ENCODE data around the gene XKR7. TPM values are rescaled to one million over a fixed set of nuclear protein-coding genes. Genes with fewer than 3 reads are reported as not detected.
A peak's percentile ranks its signal among the peaks of the same experiment; 100 is the strongest.

The XKR7 gene
- polyA plus RNA-seq, 4 donors = 0.21 to 0.37 TPM; not detected in 2

GRCh38 chr20:31975874-31976273 is 7.9 kb downstream of the XKR7 start:
- H3K27ac ChIP-seq (ENCODE audit: low read depth in 1 of 3, low read length in 2 of 3) = no peak overlapping the region

GRCh38 chr20:31977080-31977479 is 9.1 kb downstream of the XKR7 start:
- no peaks in the 10 kb centered on the region for H3K36me3 ChIP-seq (ENCODE audit: control insufficient read depth in 3 of 3, insufficient read depth in 2 of 3, low read depth in 1 of 3, low read length in 3 of 3)
- no peaks in the 10 kb centered on the region for H3K4me1 ChIP-seq (ENCODE audit: control insufficient read depth in 3 of 3, insufficient read depth in 2 of 3, low read depth in 1 of 3, low read length in 2 of 3)
- FAIRE-seq = no peak
- no peaks in the 10 kb centered on the region for H3K9me3 ChIP-seq (ENCODE audit: control insufficient read depth in 2 of 2, insufficient read depth in 1 of 2, low read depth in 1 of 2, low read length in 1 of 2)
- DNase-seq = no peak
- 71 to 87% (median 78%) methylated on average over 4 of the region's 4 CpGs for WGBS, 3 donors
- H3K27ac ChIP-seq (ENCODE audit: low read depth in 1 of 3, low read length in 2 of 3) = no peak overlapping the region
- no peak overlapping the region for H3K4me3 ChIP-seq (ENCODE audit: low read depth in 1 of 3, low read length in 3 of 3)
- H3K27me3 ChIP-seq (ENCODE audit: control insufficient read depth in 3 of 3, insufficient read depth in 3 of 3, low read length in 3 of 3) = peaks cover 0 to 13% (median 3%) of the 10 kb centered on the region in 3 donors

More at GRCh38 chr20:31975874-31976273, 7.9 kb downstream of the XKR7 start:
- H3K27me3 ChIP-seq (ENCODE audit: control insufficient read depth in 3 of 3, insufficient read depth in 3 of 3, low read length in 3 of 3) = peaks cover 0 to 13% (median 3%) of the 10 kb centered on the region in 3 donors
- no peak for DNase-seq
- no peaks in the 10 kb centered on the region for H3K4me1 ChIP-seq (ENCODE audit: control insufficient read depth in 3 of 3, insufficient read depth in 2 of 3, low read depth in 1 of 3, low read length in 2 of 3)
- 75 to 88% (median 79%) methylated on average over 2 of the region's 2 CpGs for WGBS, 3 donors
- no peaks in the 10 kb centered on the region for H3K36me3 ChIP-seq (ENCODE audit: control insufficient read depth in 3 of 3, insufficient read depth in 2 of 3, low read depth in 1 of 3, low read length in 3 of 3)
- no peak overlapping the region for H3K4me3 ChIP-seq (ENCODE audit: low read depth in 1 of 3, low read length in 3 of 3)
- H3K9me3 ChIP-seq (ENCODE audit: control insufficient read depth in 2 of 2, insufficient read depth in 1 of 2, low read depth in 1 of 2, low read length in 1 of 2) = no peaks in the 10 kb centered on the region
- FAIRE-seq = no peak

GRCh38 chr20:31979713-31980426 is 11.9 kb downstream of the XKR7 start:
- no peak for FAIRE-seq
- Histone ChIP-seq H3K4me1 (ENCODE audit: control insufficient read depth in 3 of 3, insufficient read depth in 2 of 3, low read depth in 1 of 3, low read length in 2 of 3) (no peaks in the 10 kb centered on the region), H3K9me3 (ENCODE audit: control insufficient read depth in 2 of 2, insufficient read depth in 1 of 2, low read depth in 1 of 2, low read length in 1 of 2) (no peaks in the 10 kb centered on the region), H3K36me3 (ENCODE audit: control insufficient read depth in 3 of 3, insufficient read depth in 2 of 3, low read depth in 1 of 3, low read length in 3 of 3) (no peaks in the 10 kb centered on the region), H3K27ac (ENCODE audit: low read depth in 1 of 3, low read length in 2 of 3) (no peak overlapping the region), H3K27me3 (ENCODE audit: control insufficient read depth in 3 of 3, insufficient read depth in 3 of 3, low read length in 3 of 3) (peaks cover 0 to 7% (median 3%) of the 10 kb centered on the region in 3 donors), H3K4me3 (ENCODE audit: low read depth in 1 of 3, low read length in 3 of 3) (no peak overlapping the region)
- 52 to 62% (median 60%) methylated on average over 6 of the region's 6 CpGs for WGBS, 3 donors
- DNase-seq = no peak

DNA sequence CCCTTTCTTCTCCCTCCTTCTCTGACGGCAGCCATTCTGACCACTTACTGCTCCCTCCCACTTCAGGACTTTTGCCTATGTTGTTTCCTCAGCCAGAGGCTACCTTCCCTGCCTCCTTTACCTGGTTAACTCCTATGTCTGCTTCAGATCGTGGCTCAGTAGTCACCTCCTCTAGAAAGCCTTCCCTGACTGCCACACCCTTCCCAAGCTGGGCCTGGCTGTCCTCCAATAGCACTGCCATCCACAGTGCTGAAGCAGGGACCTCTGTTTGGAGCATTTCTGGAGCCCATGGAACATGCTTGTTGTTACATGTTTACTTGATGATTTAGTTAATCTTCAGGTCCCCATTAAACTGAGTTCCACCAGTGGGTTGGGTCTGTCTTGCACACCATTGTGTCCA is 13.8 kb downstream of the XKR7 start:
- FAIRE-seq = no peak
- WGBS, 3 donors = 56 to 71% (median 57%) methylated on average over 2 of the region's 2 CpGs

DNA sequence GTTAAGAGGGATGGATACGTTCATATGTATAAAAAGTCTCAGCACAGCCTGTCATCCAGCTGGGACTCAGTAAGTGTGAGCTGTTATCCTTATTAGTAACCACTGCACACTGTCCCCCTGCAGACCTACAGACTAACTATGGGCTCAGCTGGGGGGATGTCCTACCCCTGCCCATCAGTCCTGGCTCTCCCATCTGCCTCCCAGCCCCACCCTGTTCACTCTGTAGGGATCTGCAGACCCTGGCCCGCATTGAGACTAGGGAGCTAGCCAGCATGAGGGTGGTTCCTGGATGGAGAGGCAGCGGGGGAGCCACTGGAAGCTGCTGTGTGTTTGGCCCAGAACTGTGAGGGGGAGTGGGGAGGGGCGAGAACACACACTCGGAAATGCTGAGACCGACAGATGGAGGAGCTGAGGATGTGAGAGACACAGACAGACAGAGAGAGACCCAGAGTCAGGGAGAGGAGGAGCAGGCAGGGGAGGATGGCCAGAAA is 17.1 kb downstream of the XKR7 start:
- Histone ChIP-seq H3K27ac (ENCODE audit: low read depth in 1 of 3, low read length in 2 of 3) (no peak overlapping the region), H3K36me3 (ENCODE audit: control insufficient read depth in 3 of 3, insufficient read depth in 2 of 3, low read depth in 1 of 3, low read length in 3 of 3) (no peaks in the 10 kb centered on the region), H3K9me3 (ENCODE audit: control insufficient read depth in 2 of 2, insufficient read depth in 1 of 2, low read depth in 1 of 2, low read length in 1 of 2) (no peaks in the 10 kb centered on the region), H3K27me3 (ENCODE audit: control insufficient read depth in 3 of 3, insufficient read depth in 3 of 3, low read length in 3 of 3) (no peaks in the 10 kb centered on the region), H3K4me1 (ENCODE audit: control insufficient read depth in 3 of 3, insufficient read depth in 2 of 3, low read depth in 1 of 3, low read length in 2 of 3) (no peaks in the 10 kb centered on the region), H3K4me3 (ENCODE audit: low read depth in 1 of 3, low read length in 3 of 3) (no peak overlapping the region)
- WGBS, 3 donors = 36 to 53% (median 40%) methylated on average over 6 of the region's 6 CpGs
- DNase-seq (no peak), FAIRE-seq (no peak)

More for the DNA sequence above, 13.8 kb downstream of the XKR7 start:
- H3K36me3 ChIP-seq (ENCODE audit: control insufficient read depth in 3 of 3, insufficient read depth in 2 of 3, low read depth in 1 of 3, low read length in 3 of 3) = no peaks in the 10 kb centered on the region
- no peak overlapping the region for H3K4me3 ChIP-seq (ENCODE audit: low read depth in 1 of 3, low read length in 3 of 3)
- no peaks in the 10 kb centered on the region for H3K4me1 ChIP-seq (ENCODE audit: control insufficient read depth in 3 of 3, insufficient read depth in 2 of 3, low read depth in 1 of 3, low read length in 2 of 3)
- DNase-seq = no peak
- H3K27me3 ChIP-seq (ENCODE audit: control insufficient read depth in 3 of 3, insufficient read depth in 3 of 3, low read length in 3 of 3) = no peaks in the 10 kb centered on the region
- no peak overlapping the region for H3K27ac ChIP-seq (ENCODE audit: low read depth in 1 of 3, low read length in 2 of 3)
- no peaks in the 10 kb centered on the region for H3K9me3 ChIP-seq (ENCODE audit: control insufficient read depth in 2 of 2, insufficient read depth in 1 of 2, low read depth in 1 of 2, low read length in 1 of 2)

- Histone ChIP-seq H3K27me3 (ENCODE audit: control insufficient read depth in 3 of 3, insufficient read depth in 3 of 3, low read length in 3 of 3) (no peaks in the 10 kb centered on the region), H3K9me3 (ENCODE audit: control insufficient read depth in 2 of 2, insufficient read depth in 1 of 2, low read depth in 1 of 2, low read length in 1 of 2) (no peaks in the 10 kb centered on the region), H3K4me3 (ENCODE audit: low read depth in 1 of 3, low read length in 3 of 3) (no peak overlapping the region), H3K4me1 (ENCODE audit: control insufficient read depth in 3 of 3, insufficient read depth in 2 of 3, low read depth in 1 of 3, low read length in 2 of 3) (no peaks in the 10 kb centered on the region), H3K36me3 (ENCODE audit: control insufficient read depth in 3 of 3, insufficient read depth in 2 of 3, low read depth in 1 of 3, low read length in 3 of 3) (no peaks in the 10 kb centered on the region), H3K27ac (ENCODE audit: low read depth in 1 of 3, low read length in 2 of 3) (no peak overlapping the region)
- DNase-seq (peak in 1 of 2 donors; percentile 24), FAIRE-seq (no peak)
- WGBS, 3 donors = 6 to 39% (median 10%) methylated on average over 1 of the region's 1 CpG
Observed at GRCh38 chr20:31987744-31988143, 19.8 kb downstream of the XKR7 start.

DNA sequence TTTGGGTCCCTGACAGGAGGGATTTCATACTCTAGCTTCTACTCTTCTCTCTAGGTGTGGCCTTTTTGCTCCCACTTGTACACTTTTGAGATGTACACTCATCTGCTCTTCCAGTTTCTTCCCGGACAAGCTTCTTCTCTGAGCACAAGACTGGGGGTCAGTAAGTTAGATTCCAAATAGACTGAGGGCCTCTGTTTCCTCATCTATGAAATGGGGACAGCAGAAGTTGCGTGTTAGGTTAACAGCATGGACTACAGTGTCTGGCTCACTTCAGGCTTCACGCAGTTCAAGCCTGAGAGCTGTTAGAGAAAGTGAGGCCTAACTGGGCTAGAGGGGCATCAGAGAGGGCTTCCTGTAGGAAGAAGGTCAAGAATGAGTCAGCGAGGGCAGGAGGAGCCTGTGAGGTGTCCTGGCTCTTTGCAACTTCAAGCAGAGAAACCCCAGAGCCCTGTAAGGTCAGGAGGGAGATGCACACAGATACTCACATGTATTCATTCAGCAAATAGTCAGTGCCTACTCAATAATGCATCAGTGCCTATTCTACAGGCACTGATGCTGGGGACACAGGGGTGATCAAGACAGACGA is 20.6 kb downstream of the XKR7 start:
- no peak overlapping the region for H3K27ac ChIP-seq (ENCODE audit: low read depth in 1 of 3, low read length in 2 of 3)
- 72 to 80% (median 72%) methylated on average over 5 of the region's 5 CpGs for WGBS, 3 donors
- H3K9me3 ChIP-seq (ENCODE audit: control insufficient read depth in 2 of 2, insufficient read depth in 1 of 2, low read depth in 1 of 2, low read length in 1 of 2) = no peaks in the 10 kb centered on the region
- no peak for FAIRE-seq
- no peak for DNase-seq
- no peaks in the 10 kb centered on the region for H3K36me3 ChIP-seq (ENCODE audit: control insufficient read depth in 3 of 3, insufficient read depth in 2 of 3, low read depth in 1 of 3, low read length in 3 of 3)
- H3K27me3 ChIP-seq (ENCODE audit: control insufficient read depth in 3 of 3, insufficient read depth in 3 of 3, low read length in 3 of 3) = peaks cover 0 to 3% (median under 1%) of the 10 kb centered on the region in 3 donors
- no peak overlapping the region for H3K4me3 ChIP-seq (ENCODE audit: low read depth in 1 of 3, low read length in 3 of 3)
- H3K4me1 ChIP-seq (ENCODE audit: control insufficient read depth in 3 of 3, insufficient read depth in 2 of 3, low read depth in 1 of 3, low read length in 2 of 3) = no peaks in the 10 kb centered on the region

DNA sequence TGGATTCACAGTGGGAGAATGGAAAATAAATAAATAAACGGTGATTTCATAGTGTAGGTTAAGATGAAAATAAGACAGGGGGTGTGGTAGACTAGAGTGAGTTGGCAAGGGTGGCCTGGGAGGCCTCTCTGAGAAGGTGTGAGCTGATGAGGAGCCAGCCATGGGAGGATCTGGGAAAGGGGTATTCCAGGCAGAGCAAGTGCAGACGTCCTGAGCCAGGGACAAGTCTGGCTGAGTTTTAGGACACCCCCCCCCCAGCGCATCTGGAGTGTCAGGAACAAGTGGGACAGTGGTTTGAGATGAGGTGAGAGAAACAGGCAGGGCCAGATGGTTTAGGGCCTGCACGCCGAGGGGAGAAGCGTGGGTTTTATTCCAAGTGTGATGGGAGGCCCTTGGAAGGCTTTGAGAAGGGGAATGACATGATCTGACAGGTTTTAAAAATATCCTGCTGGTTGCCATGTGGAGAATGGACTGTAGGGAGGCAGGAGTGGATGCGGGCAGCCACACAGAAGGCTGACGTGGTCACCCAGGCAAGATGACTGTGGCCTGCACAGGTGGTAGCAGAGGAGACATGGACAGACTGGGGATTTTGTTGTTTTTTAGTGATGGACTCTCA is 21.2 kb downstream of the XKR7 start:
- no peak for FAIRE-seq
- WGBS, 3 donors = 67 to 76% (median 74%) methylated on average over 8 of the region's 8 CpGs
- Histone ChIP-seq H3K4me3 (ENCODE audit: low read depth in 1 of 3, low read length in 3 of 3) (no peak overlapping the region), H3K36me3 (ENCODE audit: control insufficient read depth in 3 of 3, insufficient read depth in 2 of 3, low read depth in 1 of 3, low read length in 3 of 3) (no peaks in the 10 kb centered on the region), H3K9me3 (ENCODE audit: control insufficient read depth in 2 of 2, insufficient read depth in 1 of 2, low read depth in 1 of 2, low read length in 1 of 2) (no peaks in the 10 kb centered on the region), H3K27me3 (ENCODE audit: control insufficient read depth in 3 of 3, insufficient read depth in 3 of 3, low read length in 3 of 3) (peaks cover 0 to 7% (median 4%) of the 10 kb centered on the region in 3 donors), H3K4me1 (ENCODE audit: control insufficient read depth in 3 of 3, insufficient read depth in 2 of 3, low read depth in 1 of 3, low read length in 2 of 3) (no peaks in the 10 kb centered on the region), H3K27ac (ENCODE audit: low read depth in 1 of 3, low read length in 2 of 3) (no peak overlapping the region)
- DNase-seq = no peak

All from small intestine (tissue), 7 donors.